Stomach (tissue), 9 donors: Measurements from ENCODE around the gene FBRSL1. TPM values are rescaled to one million over a fixed set of nuclear protein-coding genes. Genes with fewer than 3 reads are reported as not detected.

Source experiments
- DNase-seq, 2 donors: peaks; one replicate each; pipeline versions ENCODE4 v3.0.0 to v3.0.0-alpha.2; 2013 to 2019
- H3K27ac ChIP-seq, 5 donors: fragments of 200-600 bp in 4 of 5; sonication (generic) in 4 of 5; one replicate each; pipeline ENCODE4 v1.5.1; 2013 to 2019; ENCODE audit warnings: mild to moderate bottlenecking in 1 of 5, moderate library complexity in 1 of 5
- H3K27me3 ChIP-seq, 3 donors: fragments of 200-600 bp; sonication (generic); one replicate each; pipeline ENCODE4 v1.5.1; 2017 to 2019; ENCODE audit warnings: mixed run types in 1 of 3
- H3K36me3 ChIP-seq, 4 donors: fragments of 200-600 bp; sonication (generic); 1 replicate in 3 of 4; 2 replicates in 1 of 4; pipeline ENCODE4 v1.5.1; 2016 to 2019
- H3K4me1 ChIP-seq, 4 donors: fragments of 200-600 bp; sonication (generic); one replicate each; pipeline ENCODE4 v1.5.1; 2016 to 2019
- H3K4me3 ChIP-seq, 4 donors: fragments of 200-600 bp; sonication (generic) in 3 of 4; one replicate each; pipeline ENCODE4 v1.5.1; 2016 to 2019; ENCODE audit warnings: mild to moderate bottlenecking in 1 of 4
- H3K9me3 ChIP-seq, 4 donors: fragments of 200-600 bp; sonication (generic); one replicate each; pipeline ENCODE4 v1.5.1; 2016 to 2019
- EP300 ChIP-seq: sonication (generic); formaldehyde crosslinking; IDR thresholded peaks from one replicate; pipeline ENCODE4 v1.6.1; 2017; ENCODE audit warnings: antibody characterized with exemption
- POLR2A ChIP-seq, 4 donors: fragments of 450-650 bp; IDR thresholded peaks; one replicate each; pipeline ENCODE4 v1.6.1; 2016; ENCODE audit warnings: antibody characterized with exemption in 4 of 4, control low read depth in 2 of 4, mild to moderate bottlenecking in 1 of 4, moderate library complexity in 1 of 4
- POLR2AphosphoS5 ChIP-seq, 3 donors: sonication (generic); formaldehyde crosslinking; IDR thresholded peaks; one replicate each; pipeline ENCODE4 v1.6.1; 2016; ENCODE audit warnings: antibody characterized with exemption in 3 of 3
- WGBS, 5 donors: extraction: QIAGEN DNeasy Blood & Tissue Kit in 3 of 5; methylation state at CpG; one replicate each; pipeline versions ENCODE4 v1.1.5 to v1.1.7; 2013 to 2018; 5-methylcytosine and 5-hydroxymethylcytosine counted together
- intact Hi-C: fragments of 100-400 bp; cut with DNase I; formaldehyde crosslinking; loops from one replicate; pipeline ENCODE4 v1.15.1; 2023; ENCODE audit warnings: low total_unique reads
- polyA plus RNA-seq, 3 donors: library from polyadenylated mRNA; stranded (reverse); fragments of 200-250 nt; gene quantifications; one replicate each; pipeline ENCODE4 v1.2.3, GENCODE V29; 2013
- total RNA-seq, 5 donors: library from RNA; depleted of rRNA; stranded (reverse); fragments of >200 nt; gene quantifications; one replicate each; pipeline versions ENCODE4 v1.1.0 to v1.2.3, GENCODE V29; 2014 to 2016
- TF ChIP-seq, protein P1 (sequence below), 7 experiments: fragments of 450-650 bp in 4 of 7; fragments of 200-600 bp in 3 of 7; sonication (generic) in 3 of 7; IDR thresholded peaks; one replicate each; pipeline ENCODE4 v1.5.1; 2016 to 2019; ENCODE audit warnings: antibody characterized with exemption in 7 of 7, control low read depth in 2 of 7, mild to moderate bottlenecking in 1 of 7
- donor health status: healthy with polysubstance abuse.
- donor health status: Bipolar disorder and iron deficiency.
- donor health status: healthy.

Gene FBRSL1
- total and polyA plus RNA-seq, 8 donors: 5.3 to 110 (median 15.7) TPM

DNA sequence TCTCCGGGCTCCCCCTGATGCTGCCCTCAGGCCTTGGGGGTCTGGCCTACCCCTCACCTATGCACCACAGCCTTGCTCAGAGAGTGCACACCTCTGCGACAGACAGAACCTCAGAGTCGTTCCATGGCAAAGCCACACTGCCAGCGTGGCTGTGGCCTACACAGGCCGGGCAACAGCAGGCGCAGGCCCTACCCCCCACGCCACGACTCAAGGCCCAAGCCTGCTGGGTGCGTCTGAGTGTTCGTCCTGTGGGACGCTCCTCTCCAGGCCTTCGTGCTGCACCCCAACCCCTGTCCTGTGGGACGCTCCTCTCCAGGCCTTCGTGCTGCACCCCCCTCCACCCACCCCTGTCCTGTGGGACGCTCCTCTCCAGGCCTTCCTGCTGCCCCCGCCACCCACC, 66.3 kb downstream of the FBRSL1 start:
- intact Hi-C loops: no loop called here
- H3K27ac ChIP-seq: no peak overlapping the region
- peaks cover 0 to 21% (median 0%) of the 10 kb centered on the region in 3 donors for H3K27me3 ChIP-seq
- peaks cover 9 to 32% (median 31%) of the 10 kb centered on the region in 4 donors for H3K36me3 ChIP-seq
- WGBS, 5 donors: 94 to 98% (median 96%) methylated on average over 12 to 16 of the region's 16 CpGs
- no peak overlapping the region for H3K4me3 ChIP-seq
- TF ChIP-seq POLR2A (IDR thresholded peaks at IDR 0.05): no peak
- TF ChIP-seq POLR2AphosphoS5 (IDR thresholded peaks at IDR 0.05): no peak
- TF ChIP-seq, protein P1, sequence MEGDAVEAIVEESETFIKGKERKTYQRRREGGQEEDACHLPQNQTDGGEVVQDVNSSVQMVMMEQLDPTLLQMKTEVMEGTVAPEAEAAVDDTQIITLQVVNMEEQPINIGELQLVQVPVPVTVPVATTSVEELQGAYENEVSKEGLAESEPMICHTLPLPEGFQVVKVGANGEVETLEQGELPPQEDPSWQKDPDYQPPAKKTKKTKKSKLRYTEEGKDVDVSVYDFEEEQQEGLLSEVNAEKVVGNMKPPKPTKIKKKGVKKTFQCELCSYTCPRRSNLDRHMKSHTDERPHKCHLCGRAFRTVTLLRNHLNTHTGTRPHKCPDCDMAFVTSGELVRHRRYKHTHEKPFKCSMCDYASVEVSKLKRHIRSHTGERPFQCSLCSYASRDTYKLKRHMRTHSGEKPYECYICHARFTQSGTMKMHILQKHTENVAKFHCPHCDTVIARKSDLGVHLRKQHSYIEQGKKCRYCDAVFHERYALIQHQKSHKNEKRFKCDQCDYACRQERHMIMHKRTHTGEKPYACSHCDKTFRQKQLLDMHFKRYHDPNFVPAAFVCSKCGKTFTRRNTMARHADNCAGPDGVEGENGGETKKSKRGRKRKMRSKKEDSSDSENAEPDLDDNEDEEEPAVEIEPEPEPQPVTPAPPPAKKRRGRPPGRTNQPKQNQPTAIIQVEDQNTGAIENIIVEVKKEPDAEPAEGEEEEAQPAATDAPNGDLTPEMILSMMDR (IDR thresholded peaks at IDR 0.05): no peak
- no peak for TF ChIP-seq EP300
- no peaks in the 10 kb centered on the region for H3K9me3 ChIP-seq
- H3K4me1 ChIP-seq: peaks cover 17 to 26% (median 24%) of the 10 kb centered on the region in 4 donors
- DNase-seq: no peak

DNA sequence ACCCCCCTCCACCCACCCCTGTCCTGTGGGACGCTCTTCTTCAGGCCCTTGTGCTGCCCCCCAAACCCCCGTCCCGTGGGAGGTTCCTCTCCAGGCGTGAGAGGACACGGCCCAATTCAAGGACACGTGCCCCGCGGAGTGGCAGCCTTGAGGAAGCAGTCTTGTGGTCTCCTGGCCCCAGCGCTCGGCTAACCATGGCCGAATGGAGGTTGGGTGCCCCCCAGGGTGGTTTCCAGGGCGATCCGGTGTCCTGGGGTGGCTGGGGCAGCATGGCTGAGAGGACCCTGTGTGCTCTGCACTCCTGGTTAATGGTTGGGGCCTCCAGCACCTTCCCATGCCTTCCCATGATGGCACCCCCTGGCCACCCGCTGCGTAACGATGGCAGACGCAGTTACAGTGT, 66.8 kb downstream of the FBRSL1 start:
- no peak overlapping the region for H3K27ac ChIP-seq
- H3K4me1 ChIP-seq: peaks cover 21 to 31% (median 29%) of the 10 kb centered on the region in 4 donors
- 90 to 96% (median 94%) methylated on average over 9 to 17 of the region's 17 CpGs for WGBS, 5 donors
- intact Hi-C loops: no loop called here
- peaks cover 0 to 21% (median 0%) of the 10 kb centered on the region in 3 donors for H3K27me3 ChIP-seq
- no peak overlapping the region for H3K4me3 ChIP-seq
- TF ChIP-seq POLR2A (IDR thresholded peaks at IDR 0.05): no peak
- no peak for TF ChIP-seq POLR2AphosphoS5 (IDR thresholded peaks at IDR 0.05)
- TF ChIP-seq EP300: no peak
- TF ChIP-seq, protein P1 (IDR thresholded peaks at IDR 0.05): no peak
- no peak for DNase-seq
- H3K36me3 ChIP-seq: peaks cover 9 to 26% (median 25%) of the 10 kb centered on the region in 4 donors
- H3K9me3 ChIP-seq: no peaks in the 10 kb centered on the region

DNA sequence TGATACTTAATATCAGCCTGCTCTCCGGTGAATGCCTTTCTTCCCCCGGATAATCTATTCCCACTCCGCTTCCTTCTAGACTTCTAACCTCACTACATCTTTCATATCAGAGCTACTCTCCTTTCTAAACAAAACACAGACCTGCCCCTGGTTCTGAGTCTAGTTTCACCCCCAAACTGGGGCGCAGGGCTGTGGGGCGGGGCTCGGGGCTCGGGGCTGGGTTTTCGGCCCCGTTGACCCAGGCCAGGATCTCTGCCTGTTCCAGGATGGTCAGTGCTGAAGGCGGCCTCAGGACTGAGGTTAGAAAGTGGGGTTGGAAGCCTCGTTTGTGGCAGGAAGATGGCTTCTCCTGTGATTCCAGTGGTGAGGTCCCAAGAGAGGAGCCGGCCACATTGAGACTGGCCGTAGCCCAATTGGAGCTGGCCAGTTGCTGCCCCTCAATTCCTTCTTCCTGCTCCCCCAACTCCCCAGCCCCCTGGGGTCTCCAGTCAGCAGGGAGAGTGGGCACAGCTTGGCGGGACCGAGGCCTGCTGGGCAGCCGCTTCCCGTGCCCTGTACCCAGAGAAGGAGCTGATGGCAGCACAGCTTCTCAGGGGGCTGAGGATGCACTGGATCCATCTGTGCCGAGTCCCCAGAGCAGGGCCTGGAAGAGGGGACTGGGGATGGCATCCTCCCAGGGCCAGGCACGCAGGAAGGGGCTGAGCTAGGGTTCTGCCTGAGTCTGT, 67.5 kb downstream of the FBRSL1 start:
- Histone ChIP-seq H3K27me3 (peaks cover 0 to 21% (median 0%) of the 10 kb centered on the region in 3 donors), H3K36me3 (peaks cover 6 to 20% (median 19%) of the 10 kb centered on the region in 4 donors), H3K4me3 (no peak overlapping the region), H3K9me3 (no peaks in the 10 kb centered on the region), H3K4me1 (peaks cover 21 to 36% (median 31%) of the 10 kb centered on the region in 4 donors), H3K27ac (no peak overlapping the region)
- intact Hi-C loops: no loop called here
- WGBS, 5 donors: 79 to 91% (median 89%) methylated on average over 18 to 19 of the region's 19 CpGs
- no peak for DNase-seq
- no peak for TF ChIP-seq EP300
- TF ChIP-seq POLR2A (IDR thresholded peaks at IDR 0.05): no peak
- TF ChIP-seq POLR2AphosphoS5 (IDR thresholded peaks at IDR 0.05): no peak

DNA sequence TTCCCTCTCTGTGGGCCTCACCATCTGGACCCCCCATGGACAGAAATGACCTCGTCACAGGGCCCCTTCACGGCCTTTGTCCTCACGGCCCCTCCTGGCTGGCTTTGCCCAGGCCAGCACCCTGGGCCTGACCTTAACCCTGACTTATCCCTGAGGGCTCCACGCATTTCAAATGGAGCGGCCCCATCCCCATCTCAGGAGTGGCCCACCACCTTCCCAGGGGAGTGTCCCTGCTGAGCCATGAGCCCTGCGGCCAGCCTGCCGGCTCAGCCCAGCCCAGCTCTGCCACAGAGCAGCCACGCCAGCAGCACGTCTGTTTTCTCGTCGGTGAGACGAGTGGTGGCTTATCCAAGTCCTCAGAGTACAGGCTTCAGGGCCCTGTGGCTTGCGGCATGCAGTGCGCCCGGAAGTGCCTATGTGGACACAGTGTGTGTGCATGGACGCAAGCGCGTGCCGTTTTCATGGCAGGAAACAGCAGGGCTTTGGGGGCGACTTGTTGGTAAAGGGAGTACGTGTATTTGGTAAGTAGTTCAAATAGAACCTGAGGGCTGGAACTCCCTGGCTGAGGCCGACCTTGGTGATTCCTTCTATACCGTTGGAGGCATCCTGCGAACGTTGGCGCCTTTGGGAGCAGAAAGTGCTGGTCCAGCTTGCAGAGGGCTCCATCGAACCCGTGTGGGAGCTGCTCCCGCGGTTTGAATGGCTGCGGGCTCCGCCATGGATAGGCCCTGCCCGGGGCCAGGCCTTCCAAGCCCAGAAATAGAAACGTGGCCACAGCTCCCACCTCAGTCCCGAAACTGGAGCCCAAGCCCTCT, 68.3 kb downstream of the FBRSL1 start:
- no peak for DNase-seq
- intact Hi-C loops: no loop called here

More for the DNA sequence above, 68.3 kb downstream of the FBRSL1 start:
- Histone ChIP-seq H3K4me1 (peaks cover 21 to 36% (median 31%) of the 10 kb centered on the region in 4 donors), H3K27ac (no peak overlapping the region), H3K9me3 (no peaks in the 10 kb centered on the region), H3K4me3 (peak overlapping the region in 1 of 4 donors; percentile 89), H3K36me3 (peaks cover 0 to 12% (median 11%) of the 10 kb centered on the region in 4 donors), H3K27me3 (peaks cover 0 to 21% (median 0%) of the 10 kb centered on the region in 3 donors)
- 77 to 81% (median 79%) methylated on average over 25 to 35 of the region's 35 CpGs for WGBS, 5 donors
- no peak for TF ChIP-seq POLR2AphosphoS5 (IDR thresholded peaks at IDR 0.05)
- no peak for TF ChIP-seq EP300
- TF ChIP-seq, protein P1 (IDR thresholded peaks at IDR 0.05): no peak
- TF ChIP-seq POLR2A (IDR thresholded peaks at IDR 0.05): no peak
